Brain microvascular endothelial cell (primary cell): Measurements from ENCODE around the gene UBR3.
"Not testable (repeated sequence)": the region's sequence is repeated elsewhere in the genome, so short reads cannot be mapped to it uniquely, and the experiment has no call there.

Experiments
- DNase-seq: peaks from one replicate; pipeline ENCODE4 v3.0.0-alpha.2; 2020
- H3K27ac ChIP-seq: fragments of 250-450 bp; sonication (Bioruptor Pico); 2 replicates; pipeline ENCODE4 v1.5.1; 2020; ENCODE audit warnings: mild to moderate bottlenecking, moderate library complexity
- H3K27me3 ChIP-seq: fragments of 250-450 bp; sonication (Bioruptor Pico); replicated peaks from 2 replicates; pipeline ENCODE4 v1.5.1; 2020; ENCODE audit warnings: mild to moderate bottlenecking
- H3K36me3 ChIP-seq: fragments of 250-450 bp; sonication (Bioruptor Pico); replicated peaks from 2 replicates; pipeline ENCODE4 v1.5.1; 2020; ENCODE audit warnings: mild to moderate bottlenecking
- H3K4me3 ChIP-seq: 2 replicates; pipeline ENCODE4 v1.5.1; 2011; ENCODE audit warnings: low read depth, mild to moderate bottlenecking, control low read depth, low read length, moderate library complexity
- in situ Hi-C: cut with HindIII; loops from 2 replicates; pipeline ENCODE4 v1.10.0; 2017; ENCODE audit warnings: low sequenced_read_pairs, low pct_ligation_motif_present
- TF ChIP-seq, protein P1 (sequence below): IDR thresholded peaks from 2 replicates; pipeline ENCODE4 v1.5.1; 2011; ENCODE audit warnings: low read depth, mild to moderate bottlenecking, moderate library complexity, low read length, control low read depth, inconsistent platforms; ENCODE audit errors: missing control alignments

Gene UBR3

DNA sequence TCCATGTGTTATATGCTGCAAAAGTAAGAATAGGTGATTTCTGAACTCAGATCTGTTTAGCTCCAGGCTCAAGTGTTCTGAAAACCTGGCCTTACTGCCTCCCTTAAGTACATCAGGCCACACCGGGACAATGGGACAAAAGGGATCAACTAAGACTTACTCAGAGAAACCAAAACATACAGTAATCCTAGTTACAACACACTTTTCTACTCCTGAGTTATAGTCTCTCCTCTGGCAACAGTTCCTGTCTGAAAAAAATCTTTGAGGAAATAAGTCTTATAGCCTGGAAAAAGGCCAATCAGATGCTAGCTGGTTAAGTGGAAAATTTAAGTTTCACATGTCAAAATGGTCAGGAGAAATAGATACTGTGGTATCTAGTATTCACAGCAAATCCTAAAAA is 8.1 kb upstream of the UBR3 start:
- Histone ChIP-seq H3K27me3 (no peaks in the 10 kb centered on the region), H3K36me3 (peaks cover 14% of the 10 kb centered on the region), H3K4me3 (no peak overlapping the region), H3K27ac (peak overlapping the region; percentile 14)
- in situ Hi-C loops, result no loop called here
- TF ChIP-seq, protein P1, sequence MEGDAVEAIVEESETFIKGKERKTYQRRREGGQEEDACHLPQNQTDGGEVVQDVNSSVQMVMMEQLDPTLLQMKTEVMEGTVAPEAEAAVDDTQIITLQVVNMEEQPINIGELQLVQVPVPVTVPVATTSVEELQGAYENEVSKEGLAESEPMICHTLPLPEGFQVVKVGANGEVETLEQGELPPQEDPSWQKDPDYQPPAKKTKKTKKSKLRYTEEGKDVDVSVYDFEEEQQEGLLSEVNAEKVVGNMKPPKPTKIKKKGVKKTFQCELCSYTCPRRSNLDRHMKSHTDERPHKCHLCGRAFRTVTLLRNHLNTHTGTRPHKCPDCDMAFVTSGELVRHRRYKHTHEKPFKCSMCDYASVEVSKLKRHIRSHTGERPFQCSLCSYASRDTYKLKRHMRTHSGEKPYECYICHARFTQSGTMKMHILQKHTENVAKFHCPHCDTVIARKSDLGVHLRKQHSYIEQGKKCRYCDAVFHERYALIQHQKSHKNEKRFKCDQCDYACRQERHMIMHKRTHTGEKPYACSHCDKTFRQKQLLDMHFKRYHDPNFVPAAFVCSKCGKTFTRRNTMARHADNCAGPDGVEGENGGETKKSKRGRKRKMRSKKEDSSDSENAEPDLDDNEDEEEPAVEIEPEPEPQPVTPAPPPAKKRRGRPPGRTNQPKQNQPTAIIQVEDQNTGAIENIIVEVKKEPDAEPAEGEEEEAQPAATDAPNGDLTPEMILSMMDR, result no peak
- DNase-seq, result no peak

DNA sequence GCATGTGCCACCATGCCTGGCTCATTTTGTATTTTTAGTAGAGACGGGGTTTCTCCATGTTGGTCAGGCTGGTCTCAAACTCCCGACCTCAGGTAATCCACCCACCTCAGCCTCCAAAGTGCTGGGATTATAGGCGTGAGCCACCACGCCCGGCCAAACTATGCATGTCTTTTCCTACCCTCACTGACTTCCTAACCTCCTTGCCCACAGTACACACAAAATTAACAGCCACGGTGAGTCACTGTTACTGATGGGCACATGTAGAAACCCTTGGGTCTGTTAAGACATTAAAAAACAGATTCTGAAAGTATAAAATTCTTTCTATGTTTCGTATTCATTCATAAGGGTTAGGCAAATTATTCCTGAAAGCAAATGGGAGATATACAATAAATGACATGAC is 7.2 kb upstream of the UBR3 start:
- DNase-seq, H3K27ac ChIP-seq, H3K4me3 ChIP-seq, in situ Hi-C loops, H3K27me3 ChIP-seq: not testable (repeated sequence)
- H3K36me3 ChIP-seq, result peaks cover 11% of the 10 kb centered on the region

DNA sequence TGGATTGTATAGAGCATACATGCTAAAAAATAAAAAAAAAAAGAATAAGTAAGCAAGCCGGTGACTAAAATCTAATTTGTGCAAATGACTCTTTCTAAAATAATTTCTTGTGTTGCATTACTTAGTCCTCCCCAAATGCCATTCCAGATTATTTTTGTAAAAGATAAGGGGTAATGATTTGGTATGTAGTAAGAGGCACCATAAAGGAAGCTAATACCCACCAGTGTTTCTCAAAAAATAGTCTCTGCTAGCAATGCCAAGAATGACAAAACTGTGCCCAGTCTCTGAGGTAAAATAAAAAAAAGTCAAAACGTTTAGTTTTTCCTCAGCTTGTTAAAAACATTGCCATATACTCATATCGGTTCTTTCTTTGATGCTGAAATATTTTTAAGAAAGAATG is 5.2 kb upstream of the UBR3 start:
- no peak for DNase-seq
- in situ Hi-C loops, result no loop called here
- Histone ChIP-seq H3K36me3 (peaks cover 4% of the 10 kb centered on the region), H3K4me3 (no peak overlapping the region), H3K27ac (no peak overlapping the region), H3K27me3 (no peaks in the 10 kb centered on the region)
- TF ChIP-seq, protein P1, result no peak

DNA sequence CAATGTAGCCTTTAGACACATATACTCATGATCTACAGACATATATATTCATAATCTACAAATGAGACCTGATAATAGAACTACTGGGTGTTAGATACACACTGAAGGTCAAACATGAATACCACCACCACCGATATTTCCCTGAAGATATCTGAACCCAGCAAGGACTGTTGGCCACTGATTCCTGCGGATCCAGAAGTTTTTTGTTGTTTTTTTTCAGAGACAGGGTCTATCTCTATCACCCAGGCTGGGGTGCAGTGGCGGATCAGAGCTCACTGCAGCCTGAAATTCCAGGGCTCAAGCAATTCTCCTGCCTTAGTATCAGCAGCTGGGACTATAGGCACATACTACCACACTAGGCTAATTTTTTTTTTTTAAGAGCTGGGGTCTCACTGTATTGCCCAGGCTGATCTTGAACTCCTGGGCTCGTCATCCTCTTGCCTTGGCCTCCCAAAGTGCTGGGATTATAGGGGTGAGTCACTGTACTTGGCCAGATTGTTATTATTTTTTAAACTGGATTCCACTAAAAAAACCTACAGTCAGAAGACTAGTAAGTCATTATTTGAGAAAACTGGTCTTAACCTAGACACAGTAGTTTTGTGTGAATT is 4.4 kb upstream of the UBR3 start:
- no peaks in the 10 kb centered on the region for H3K27me3 ChIP-seq
- no peaks in the 10 kb centered on the region for H3K36me3 ChIP-seq
- in situ Hi-C loops, result no loop called here
- DNase-seq, result no peak
- H3K27ac ChIP-seq, result no peak overlapping the region
- no peak overlapping the region for H3K4me3 ChIP-seq
- TF ChIP-seq, protein P1, result no peak

DNA sequence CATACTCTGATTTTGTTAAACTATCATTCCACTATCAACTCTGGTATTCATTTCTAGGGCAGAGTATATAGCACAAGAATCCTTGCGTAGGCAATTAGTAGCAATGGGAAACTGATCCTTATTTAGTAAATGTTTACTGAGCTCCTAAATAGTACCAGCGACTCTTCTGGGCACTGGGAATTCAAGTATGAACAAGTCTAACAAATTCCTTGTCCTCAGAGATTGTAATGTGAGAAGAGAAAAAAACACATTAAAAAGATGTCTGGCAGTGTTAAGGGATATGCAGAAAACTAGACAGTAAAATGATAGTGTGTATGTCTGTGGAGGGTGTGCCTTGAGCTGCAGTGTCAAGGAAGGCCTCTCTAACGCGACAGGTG is 3.3 kb upstream of the UBR3 start:
- Histone ChIP-seq H3K4me3 (peak overlapping the region; percentile 84), H3K27me3 (no peaks in the 10 kb centered on the region), H3K36me3 (no peaks in the 10 kb centered on the region), H3K27ac (no peak overlapping the region)
- TF ChIP-seq, protein P1, result no peak
- DNase-seq, result no peak
- in situ Hi-C loops, result no loop called here

DNA sequence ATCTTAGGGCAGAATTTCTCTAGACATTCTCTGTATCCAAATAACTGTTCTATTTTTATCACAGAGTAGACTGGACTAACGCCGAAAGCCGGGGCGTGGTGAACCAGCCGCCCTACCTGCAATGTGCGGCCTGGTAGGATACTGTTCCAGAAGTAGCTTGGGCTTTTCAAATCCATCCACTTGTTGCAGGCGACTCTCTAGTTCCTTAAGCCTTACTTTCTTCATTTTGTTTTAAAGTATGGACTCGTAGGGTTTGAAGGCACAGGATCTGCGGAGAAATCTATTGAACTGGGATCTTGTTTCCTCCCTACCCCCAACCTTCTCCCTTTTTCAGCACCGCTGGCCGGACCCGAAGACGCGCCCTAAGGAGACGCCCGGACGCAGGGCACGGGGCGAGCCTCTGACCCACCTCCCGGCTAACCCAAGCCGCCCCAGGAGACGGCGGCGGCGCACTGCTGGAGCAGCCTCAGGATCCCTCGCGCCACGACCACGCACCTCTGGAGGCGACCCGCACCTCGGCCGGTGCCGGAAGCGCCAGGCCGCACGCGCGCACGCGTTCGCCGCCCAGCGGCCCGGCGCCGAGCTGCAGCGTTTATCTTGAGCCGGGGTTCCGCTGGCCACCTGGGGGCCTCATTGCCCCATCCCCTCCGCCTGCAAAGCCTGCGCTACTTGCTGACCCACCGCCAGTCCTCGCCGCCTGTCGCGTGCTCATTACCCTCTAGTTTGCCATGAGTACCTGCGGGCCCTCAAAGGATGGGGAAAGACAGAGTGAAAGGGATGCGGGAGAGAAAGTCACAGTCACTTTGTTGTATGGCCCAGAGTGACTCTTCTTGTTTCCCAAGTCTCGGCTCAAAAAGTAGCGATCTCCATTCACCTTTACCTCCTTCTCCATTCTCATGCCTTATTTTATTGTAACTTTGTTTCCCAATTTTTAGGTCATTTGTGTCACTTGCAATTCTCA is 2.6 kb upstream of the UBR3 start, which contains the start of gene METTL5:
METTL5 (minus strand) TSS at position 533 of the 961 bp plus-strand sequence; CDS start at position 225, 308 bp downstream.
- TF ChIP-seq, protein P1, result peak; percentile 70
- Histone ChIP-seq H3K36me3 (no peaks in the 10 kb centered on the region), H3K4me3 (peak within 1 kb of the TSS; percentile 84), H3K27ac (peak within 1 kb of the TSS; percentile 57), H3K27me3 (no peaks in the 10 kb centered on the region)
- DNase-seq, result peak; percentile 59
- in situ Hi-C loops, result no loop called here
